ENCODE data around the gene CUTA.

The CUTA gene, protein sequence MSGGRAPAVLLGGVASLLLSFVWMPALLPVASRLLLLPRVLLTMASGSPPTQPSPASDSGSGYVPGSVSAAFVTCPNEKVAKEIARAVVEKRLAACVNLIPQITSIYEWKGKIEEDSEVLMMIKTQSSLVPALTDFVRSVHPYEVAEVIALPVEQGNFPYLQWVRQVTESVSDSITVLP

DNA sequence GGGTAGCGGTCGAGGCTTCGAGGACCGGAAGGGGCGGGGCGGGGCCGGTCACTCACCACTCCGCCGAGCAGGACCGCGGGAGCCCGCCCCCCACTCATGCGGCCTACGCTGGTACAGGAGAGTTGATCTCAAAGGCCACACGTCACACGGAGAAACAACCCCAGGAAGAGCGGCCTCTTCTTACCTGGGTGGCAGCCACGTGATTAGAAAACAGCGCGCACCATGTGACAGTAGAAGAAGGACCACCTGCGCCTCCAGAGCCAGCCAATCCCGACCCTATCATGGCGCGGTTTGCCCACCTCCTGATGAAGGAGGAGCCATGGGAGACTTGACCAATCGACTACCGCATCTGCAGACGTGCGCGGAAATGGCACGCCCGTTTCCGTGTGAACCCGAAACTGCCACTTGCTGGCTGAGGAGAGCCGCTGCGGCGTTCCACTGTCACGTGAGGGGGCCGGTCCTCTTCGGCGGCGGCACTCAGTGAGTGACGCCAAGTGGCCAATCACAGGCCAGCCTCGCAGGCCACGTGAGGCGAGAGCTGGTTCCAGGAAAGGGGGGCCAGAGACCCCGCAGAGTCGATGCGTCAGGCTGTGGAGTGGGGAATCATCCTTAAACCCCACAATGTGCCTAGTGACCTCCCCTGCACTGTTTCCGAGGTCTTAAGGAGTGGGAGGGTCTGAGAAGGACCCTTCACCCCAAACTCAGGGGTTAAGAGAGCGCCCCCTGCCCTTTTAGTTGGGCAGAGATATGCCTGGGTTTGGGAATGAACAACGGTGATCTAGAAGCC lies at the start of gene CUTA:
Gene CUTA, minus strand, starts transcription at position 205 of the 787 bp plus-strand sequence. Its CDS starts 107 bp downstream, at position 98.
- Histone ChIP-seq H3K27me3 (replicated peaks; ENCODE audit: control insufficient read depth, insufficient read depth, low read length) (no peaks in the 10 kb centered on the region), H3K4me3 (replicated peaks; ENCODE audit: low read depth, low read length) (peak within 1 kb of the TSS; percentile 81), H3K36me3 (ENCODE audit: control insufficient read depth, insufficient read depth, low read length) (peaks cover 9% of the 10 kb centered on the region)
- peak; percentile 97 for DNase-seq (ENCODE audit: extremely low read depth, insufficient read length)
- TF ChIP-seq, protein P1, sequence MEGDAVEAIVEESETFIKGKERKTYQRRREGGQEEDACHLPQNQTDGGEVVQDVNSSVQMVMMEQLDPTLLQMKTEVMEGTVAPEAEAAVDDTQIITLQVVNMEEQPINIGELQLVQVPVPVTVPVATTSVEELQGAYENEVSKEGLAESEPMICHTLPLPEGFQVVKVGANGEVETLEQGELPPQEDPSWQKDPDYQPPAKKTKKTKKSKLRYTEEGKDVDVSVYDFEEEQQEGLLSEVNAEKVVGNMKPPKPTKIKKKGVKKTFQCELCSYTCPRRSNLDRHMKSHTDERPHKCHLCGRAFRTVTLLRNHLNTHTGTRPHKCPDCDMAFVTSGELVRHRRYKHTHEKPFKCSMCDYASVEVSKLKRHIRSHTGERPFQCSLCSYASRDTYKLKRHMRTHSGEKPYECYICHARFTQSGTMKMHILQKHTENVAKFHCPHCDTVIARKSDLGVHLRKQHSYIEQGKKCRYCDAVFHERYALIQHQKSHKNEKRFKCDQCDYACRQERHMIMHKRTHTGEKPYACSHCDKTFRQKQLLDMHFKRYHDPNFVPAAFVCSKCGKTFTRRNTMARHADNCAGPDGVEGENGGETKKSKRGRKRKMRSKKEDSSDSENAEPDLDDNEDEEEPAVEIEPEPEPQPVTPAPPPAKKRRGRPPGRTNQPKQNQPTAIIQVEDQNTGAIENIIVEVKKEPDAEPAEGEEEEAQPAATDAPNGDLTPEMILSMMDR (IDR thresholded peaks at IDR 0.05; ENCODE audit: insufficient read depth, low read length, poor library complexity, severe bottlenecking): peak; percentile 51

DNA sequence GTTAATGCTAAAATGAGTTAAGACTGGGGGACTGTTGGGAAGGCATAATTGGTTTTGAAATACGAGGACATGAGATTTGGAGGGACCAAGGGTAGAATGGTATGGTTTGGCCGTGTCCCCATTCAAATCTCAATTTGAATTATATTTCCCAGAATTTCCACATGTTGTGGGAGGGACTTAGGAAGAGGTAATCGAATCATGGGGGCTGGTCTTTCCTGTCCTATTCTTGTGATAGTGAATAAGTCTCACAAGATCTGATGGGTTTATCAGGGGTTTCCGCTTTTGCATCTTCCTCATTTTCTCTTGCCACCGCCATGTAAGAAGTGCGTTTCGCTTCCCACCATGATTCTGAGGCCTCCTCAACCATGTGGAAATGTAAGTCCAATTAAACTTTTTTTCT lies 49.2 kb upstream of the CUTA start:
- Histone ChIP-seq H3K36me3 (ENCODE audit: control insufficient read depth, insufficient read depth, low read length) (no peaks in the 10 kb centered on the region), H3K27me3 (replicated peaks; ENCODE audit: control insufficient read depth, insufficient read depth, low read length) (no peaks in the 10 kb centered on the region), H3K4me3 (replicated peaks; ENCODE audit: low read depth, low read length) (no peak overlapping the region)
- no peak for DNase-seq (ENCODE audit: extremely low read depth, insufficient read length)
- TF ChIP-seq, protein P1 (IDR thresholded peaks at IDR 0.05; ENCODE audit: insufficient read depth, low read length, poor library complexity, severe bottlenecking): no peak

DNA sequence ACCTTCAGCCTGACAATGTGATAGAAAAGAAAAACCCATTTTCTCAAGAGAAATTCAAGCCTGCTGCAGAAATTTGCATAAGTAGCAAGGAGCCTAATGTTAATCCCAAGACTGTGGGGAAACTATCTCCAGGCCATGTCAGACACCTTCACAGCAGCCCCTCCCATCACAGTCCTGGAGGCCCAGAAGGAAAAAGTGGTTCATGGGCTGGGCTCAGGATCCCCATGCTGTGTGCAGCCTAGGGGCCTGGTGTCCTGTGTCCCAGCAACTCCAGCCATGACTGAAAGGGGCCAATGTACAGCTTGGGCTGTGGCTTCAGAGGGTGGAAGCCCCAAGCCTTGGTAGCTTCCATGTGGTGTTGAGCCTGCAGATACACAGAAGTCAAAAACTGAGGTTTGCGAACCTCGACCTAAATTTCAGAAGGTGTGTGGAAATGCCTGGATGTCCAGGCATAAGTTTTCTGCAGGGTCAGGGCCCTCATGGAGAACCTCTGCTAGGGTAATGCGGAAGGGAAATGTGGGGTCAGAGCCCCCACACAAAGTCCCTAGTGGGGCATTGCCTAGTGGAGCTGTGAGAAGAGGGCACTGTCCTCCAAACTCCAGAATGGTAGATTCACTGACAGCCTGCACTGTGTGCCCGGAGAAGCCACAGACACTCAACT lies 48.3 kb upstream of the CUTA start:
- TF ChIP-seq, protein P1 (IDR thresholded peaks at IDR 0.05; ENCODE audit: insufficient read depth, low read length, poor library complexity, severe bottlenecking): no peak
- no peaks in the 10 kb centered on the region for H3K27me3 ChIP-seq (replicated peaks; ENCODE audit: control insufficient read depth, insufficient read depth, low read length)
- no peak overlapping the region for H3K4me3 ChIP-seq (replicated peaks; ENCODE audit: low read depth, low read length)
- no peak for DNase-seq (ENCODE audit: extremely low read depth, insufficient read length)
- no peaks in the 10 kb centered on the region for H3K36me3 ChIP-seq (ENCODE audit: control insufficient read depth, insufficient read depth, low read length)

DNA sequence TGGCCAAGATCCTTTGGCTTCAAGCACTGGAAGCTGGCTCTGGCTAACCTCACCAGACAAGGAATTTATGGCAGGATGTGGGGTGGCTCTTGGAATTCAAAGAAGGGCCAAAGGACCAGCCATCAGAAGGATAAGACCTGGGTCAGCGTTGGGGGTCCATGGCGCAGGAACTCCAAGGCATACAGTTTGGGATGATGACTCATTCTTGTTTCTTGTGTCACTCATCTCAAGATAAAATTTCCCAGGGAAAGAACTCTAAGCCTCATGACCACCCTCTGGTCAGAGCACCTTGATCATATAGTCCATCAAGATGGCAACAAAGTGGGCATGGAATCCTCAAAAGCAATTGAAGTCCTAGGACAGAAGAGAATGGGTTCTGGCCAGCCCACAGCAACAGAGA lies 41.3 kb upstream of the CUTA start:
- H3K36me3 ChIP-seq (ENCODE audit: control insufficient read depth, insufficient read depth, low read length): peaks cover 2% of the 10 kb centered on the region; the same call in 1 of the 2 replicates
- no peak for DNase-seq (ENCODE audit: extremely low read depth, insufficient read length)
- TF ChIP-seq, protein P1 (IDR thresholded peaks at IDR 0.05; ENCODE audit: insufficient read depth, low read length, poor library complexity, severe bottlenecking): no peak

DNA sequence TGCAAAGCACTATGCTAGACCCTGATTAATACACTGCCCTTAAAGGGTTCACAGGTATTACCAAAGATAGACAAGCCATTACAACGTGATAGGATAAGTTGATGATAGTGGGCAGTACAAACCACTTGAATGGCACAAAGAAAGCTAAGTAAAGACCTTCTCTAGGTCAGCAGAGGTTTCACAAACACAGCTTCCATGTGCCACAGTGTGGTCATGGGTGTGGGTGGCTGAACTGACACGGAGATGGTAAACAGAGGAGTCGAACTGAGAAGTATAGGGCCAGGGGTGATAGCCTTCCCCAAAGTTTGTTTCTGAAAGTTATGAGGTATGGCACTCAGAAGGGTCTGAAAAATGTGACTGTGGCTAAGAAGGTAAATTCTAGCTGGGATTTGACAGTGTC lies 40.8 kb upstream of the CUTA start:
- Histone ChIP-seq H3K27me3 (replicated peaks; ENCODE audit: control insufficient read depth, insufficient read depth, low read length) (no peaks in the 10 kb centered on the region), H3K4me3 (replicated peaks; ENCODE audit: low read depth, low read length) (no peak overlapping the region), H3K36me3 (ENCODE audit: control insufficient read depth, insufficient read depth, low read length) (peaks cover 2% of the 10 kb centered on the region; the same call in 1 of the 2 replicates)
- no peak for DNase-seq (ENCODE audit: extremely low read depth, insufficient read length)
- TF ChIP-seq, protein P1 (IDR thresholded peaks at IDR 0.05; ENCODE audit: insufficient read depth, low read length, poor library complexity, severe bottlenecking): no peak

More for the DNA sequence above, 41.3 kb upstream of the CUTA start:
- no peak overlapping the region for H3K4me3 ChIP-seq (replicated peaks; ENCODE audit: low read depth, low read length)
- H3K27me3 ChIP-seq (replicated peaks; ENCODE audit: control insufficient read depth, insufficient read depth, low read length): no peaks in the 10 kb centered on the region
